Lower leg skin (tissue), 4 donors: ENCODE data around the gene PM20D2. TPM values are rescaled to one million over a fixed set of nuclear protein-coding genes. Genes with fewer than 3 reads are reported as not detected.
A peak's percentile ranks its signal among the peaks of the same experiment; 100 is the strongest.

Source experiments
- DNase-seq, 2 donors: peaks; one replicate each; pipeline ENCODE4 v3.0.0-alpha.2; 2019; ENCODE audit warnings: low spot score in 2 of 2
- H3K4me3 ChIP-seq: fragments of 200-600 bp; sonication (generic); 2 replicates; pipeline ENCODE4 v1.5.1; 2017; ENCODE audit warnings: mild to moderate bottlenecking, low read depth; ENCODE audit not compliant: poor library complexity, severe bottlenecking
- POLR2A ChIP-seq, 2 donors: fragments of 450-650 bp; IDR thresholded peaks; one replicate each; pipeline ENCODE4 v1.6.1; 2016 to 2017; ENCODE audit warnings: antibody characterized with exemption in 2 of 2, mild to moderate bottlenecking in 1 of 2, moderate library complexity in 1 of 2
- WGBS, 2 donors: methylation state at CpG; one replicate each; pipeline ENCODE4 v1.1.5; 2018; 5-methylcytosine and 5-hydroxymethylcytosine counted together
- intact Hi-C: fragments of 100-400 bp; cut with DNase I; formaldehyde crosslinking; loops from one replicate; pipeline ENCODE4 v1.15.0; 2023; ENCODE audit warnings: low total_unique reads
- total RNA-seq, 4 donors: library from RNA; depleted of rRNA; stranded (reverse); fragments of >200 nt; gene quantifications; one replicate each; pipeline ENCODE4 v1.1.0, GENCODE V29; 2016
- TF ChIP-seq, protein P1 (sequence below), 3 donors: fragments of 450-650 bp; IDR thresholded peaks; one replicate each; pipeline ENCODE4 v1.5.1; 2016; ENCODE audit warnings: antibody characterized with exemption in 3 of 3, mild to moderate bottlenecking in 3 of 3, moderate library complexity in 2 of 3

PM20D2 gene, protein sequence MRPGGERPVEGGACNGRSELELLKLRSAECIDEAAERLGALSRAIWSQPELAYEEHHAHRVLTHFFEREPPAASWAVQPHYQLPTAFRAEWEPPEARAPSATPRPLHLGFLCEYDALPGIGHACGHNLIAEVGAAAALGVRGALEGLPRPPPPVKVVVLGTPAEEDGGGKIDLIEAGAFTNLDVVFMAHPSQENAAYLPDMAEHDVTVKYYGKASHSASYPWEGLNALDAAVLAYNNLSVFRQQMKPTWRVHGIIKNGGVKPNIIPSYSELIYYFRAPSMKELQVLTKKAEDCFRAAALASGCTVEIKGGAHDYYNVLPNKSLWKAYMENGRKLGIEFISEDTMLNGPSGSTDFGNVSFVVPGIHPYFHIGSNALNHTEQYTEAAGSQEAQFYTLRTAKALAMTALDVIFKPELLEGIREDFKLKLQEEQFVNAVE
- total RNA-seq, result 10 to 100 TPM; 10.6 to 19.4 (median 15.7) TPM

DNA sequence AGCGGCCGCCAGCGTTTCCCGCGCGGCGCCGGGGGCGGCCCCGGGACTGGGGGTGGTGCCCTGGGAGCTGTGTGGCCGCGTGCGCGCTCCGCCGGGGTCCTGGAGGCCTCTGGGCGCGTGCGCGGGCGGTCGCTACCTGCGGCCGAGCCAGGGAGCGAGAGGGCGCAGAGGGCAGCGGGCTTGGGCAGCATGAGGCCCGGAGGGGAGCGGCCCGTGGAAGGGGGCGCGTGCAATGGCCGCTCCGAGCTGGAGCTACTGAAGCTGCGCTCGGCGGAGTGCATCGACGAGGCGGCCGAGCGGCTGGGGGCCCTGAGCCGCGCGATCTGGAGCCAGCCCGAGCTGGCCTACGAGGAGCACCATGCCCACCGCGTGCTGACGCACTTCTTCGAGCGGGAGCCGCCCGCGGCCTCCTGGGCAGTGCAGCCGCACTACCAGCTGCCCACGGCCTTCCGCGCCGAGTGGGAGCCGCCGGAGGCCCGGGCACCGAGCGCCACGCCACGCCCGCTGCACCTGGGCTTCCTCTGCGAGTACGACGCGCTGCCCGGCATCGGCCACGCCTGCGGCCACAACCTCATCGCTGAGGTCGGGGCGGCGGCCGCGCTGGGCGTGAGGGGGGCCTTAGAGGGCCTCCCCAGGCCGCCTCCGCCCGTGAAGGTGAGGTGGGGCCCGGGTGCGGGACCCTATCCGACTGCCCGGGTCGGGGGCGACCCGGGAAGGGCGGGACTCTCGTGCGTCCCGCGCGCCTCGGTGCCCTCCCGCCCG lies at the start of gene PM20D2:
Gene PM20D2, plus strand, starts transcription at position 100 of the 762 bp plus-strand sequence. Its CDS starts 90 bp downstream, at position 190.
- 0 to 1% methylated on average over 22 to 40 of the region's 102 CpGs for WGBS, 2 donors
- no peak for TF ChIP-seq POLR2A (IDR thresholded peaks at IDR 0.05)
- TF ChIP-seq, protein P1, sequence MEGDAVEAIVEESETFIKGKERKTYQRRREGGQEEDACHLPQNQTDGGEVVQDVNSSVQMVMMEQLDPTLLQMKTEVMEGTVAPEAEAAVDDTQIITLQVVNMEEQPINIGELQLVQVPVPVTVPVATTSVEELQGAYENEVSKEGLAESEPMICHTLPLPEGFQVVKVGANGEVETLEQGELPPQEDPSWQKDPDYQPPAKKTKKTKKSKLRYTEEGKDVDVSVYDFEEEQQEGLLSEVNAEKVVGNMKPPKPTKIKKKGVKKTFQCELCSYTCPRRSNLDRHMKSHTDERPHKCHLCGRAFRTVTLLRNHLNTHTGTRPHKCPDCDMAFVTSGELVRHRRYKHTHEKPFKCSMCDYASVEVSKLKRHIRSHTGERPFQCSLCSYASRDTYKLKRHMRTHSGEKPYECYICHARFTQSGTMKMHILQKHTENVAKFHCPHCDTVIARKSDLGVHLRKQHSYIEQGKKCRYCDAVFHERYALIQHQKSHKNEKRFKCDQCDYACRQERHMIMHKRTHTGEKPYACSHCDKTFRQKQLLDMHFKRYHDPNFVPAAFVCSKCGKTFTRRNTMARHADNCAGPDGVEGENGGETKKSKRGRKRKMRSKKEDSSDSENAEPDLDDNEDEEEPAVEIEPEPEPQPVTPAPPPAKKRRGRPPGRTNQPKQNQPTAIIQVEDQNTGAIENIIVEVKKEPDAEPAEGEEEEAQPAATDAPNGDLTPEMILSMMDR (IDR thresholded peaks at IDR 0.05), result no peak
- intact Hi-C loops, result no loop called here
- peak in 1 of 2 donors; percentile 89 for DNase-seq
- H3K4me3 ChIP-seq, result peak within 1 kb of the TSS; percentile 67

DNA sequence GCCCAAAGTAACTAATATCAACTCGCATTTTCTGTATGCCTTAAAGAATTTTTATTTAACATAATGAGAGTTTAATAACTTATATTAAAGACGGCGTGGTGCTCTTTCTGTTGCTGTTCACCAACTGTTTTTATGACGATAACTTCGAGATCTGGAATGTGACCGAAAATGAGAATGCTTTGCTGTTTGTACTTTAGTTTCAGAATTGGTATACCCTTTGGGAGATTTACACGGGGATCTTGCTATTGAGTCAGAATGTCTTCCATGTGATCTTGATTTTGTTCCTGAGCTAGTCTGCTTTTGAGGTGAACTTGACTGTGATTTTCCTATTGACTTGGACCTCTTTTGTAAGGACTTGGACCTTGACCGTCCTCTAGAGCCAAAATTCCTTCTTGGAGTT lies 47.4 kb upstream of the PM20D2 start:
- 84 to 86% methylated on average over 8 of the region's 8 CpGs for WGBS, 2 donors
- DNase-seq, result no peak
- intact Hi-C loops, result no loop called here
- TF ChIP-seq POLR2A (IDR thresholded peaks at IDR 0.05), result no peak
- TF ChIP-seq, protein P1 (IDR thresholded peaks at IDR 0.05), result no peak
- no peak overlapping the region for H3K4me3 ChIP-seq

DNA sequence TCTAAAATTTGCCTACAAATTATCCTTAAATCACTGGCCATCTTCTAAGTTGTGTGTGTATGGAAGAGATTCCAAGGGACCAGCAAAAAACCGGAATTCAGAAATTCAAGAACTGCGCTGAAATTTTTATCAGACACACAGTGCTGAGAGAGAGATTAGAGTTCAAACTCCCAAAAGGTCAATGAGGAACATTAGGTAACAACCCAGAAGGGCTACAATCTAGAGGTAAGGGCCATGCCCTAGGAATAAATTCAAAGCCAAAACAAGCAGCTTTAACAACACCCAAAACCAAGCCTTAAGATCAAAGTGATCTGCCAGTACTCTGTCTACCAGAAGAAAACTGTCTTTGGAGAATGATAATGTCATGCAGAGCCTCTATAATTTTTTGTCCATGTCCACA lies 45.7 kb upstream of the PM20D2 start:
- no peak overlapping the region for H3K4me3 ChIP-seq
- DNase-seq, result no peak
- 91 to 93% methylated on average over 2 of the region's 2 CpGs for WGBS, 2 donors
- intact Hi-C loops, result no loop called here
- TF ChIP-seq, protein P1 (IDR thresholded peaks at IDR 0.05), result no peak
- TF ChIP-seq POLR2A (IDR thresholded peaks at IDR 0.05), result no peak

DNA sequence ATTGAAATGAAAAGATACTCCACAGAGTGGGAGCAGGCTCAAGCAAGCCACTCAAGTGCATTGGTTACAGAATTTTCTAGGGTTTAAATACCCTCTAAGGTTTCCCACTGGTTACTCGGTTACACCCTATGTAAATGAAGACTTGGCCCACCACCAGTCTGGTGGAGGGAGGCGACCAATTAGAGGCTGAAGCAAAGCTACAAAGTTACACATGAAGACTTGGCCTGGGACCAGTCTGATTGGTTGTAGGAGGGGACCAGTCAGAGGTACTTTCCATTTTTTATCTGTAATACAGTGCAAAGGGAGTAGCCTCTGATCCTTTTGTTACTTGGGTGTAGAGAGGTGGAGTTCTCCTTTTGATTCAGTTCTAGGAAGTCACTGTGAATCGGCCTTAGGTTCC lies 35.6 kb upstream of the PM20D2 start:
- no peak overlapping the region for H3K4me3 ChIP-seq
- 76 to 77% methylated on average over 3 of the region's 3 CpGs for WGBS, 2 donors
- TF ChIP-seq, protein P1 (IDR thresholded peaks at IDR 0.05), result no peak
- TF ChIP-seq POLR2A (IDR thresholded peaks at IDR 0.05), result no peak
- intact Hi-C loops, result no loop called here
- no peak for DNase-seq

DNA sequence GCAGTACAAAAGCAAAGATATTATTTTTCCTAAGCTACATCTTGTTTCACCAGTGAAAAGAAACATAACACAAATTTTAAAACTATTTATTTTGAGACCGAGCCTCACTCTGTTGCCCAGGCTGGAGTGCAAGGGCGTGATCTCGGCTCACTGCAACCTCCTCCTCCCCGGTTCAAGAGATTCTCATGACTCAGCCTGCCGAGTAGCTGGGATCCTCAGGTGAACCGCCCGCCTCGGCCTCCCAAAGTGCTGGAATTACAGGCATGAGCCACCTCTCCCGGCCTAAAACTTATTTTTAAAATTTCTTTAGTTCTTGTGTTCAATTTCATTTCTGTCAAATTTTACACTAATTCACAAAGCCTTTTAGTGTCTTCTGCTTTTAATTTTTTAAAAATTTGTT lies 33.9 kb upstream of the PM20D2 start:
- 89 to 97% methylated on average over 9 of the region's 9 CpGs for WGBS, 2 donors
- no peak overlapping the region for H3K4me3 ChIP-seq
- DNase-seq, result no peak
- intact Hi-C loops, result no loop called here
- no peak for TF ChIP-seq POLR2A (IDR thresholded peaks at IDR 0.05)
- TF ChIP-seq, protein P1 (IDR thresholded peaks at IDR 0.05), result no peak
